ENCODE data around the gene STK32B. TPM values are rescaled to one million over a fixed set of nuclear protein-coding genes. Genes with fewer than 3 reads are reported as not detected.

The STK32B gene
- total RNA-seq, 4 donors from 2014 or later: 0.46 to 0.68 (median 0.49) TPM; not detected in 1

- Histone ChIP-seq H3K4me3 (no peak overlapping the region), H3K36me3 (no peaks in the 10 kb centered on the region), H3K27ac (no peak overlapping the region), H3K9me3 (no peaks in the 10 kb centered on the region), H3K27me3 (no peaks in the 10 kb centered on the region), H3K4me1 (no peaks in the 10 kb centered on the region)
- intact Hi-C loops (cut with DNase I; ENCODE audit: low total_unique reads): no loop called here
- in situ Hi-C loops (cut with MboI; ENCODE audit: low sequenced_read_pairs in 4 of 4): no loop called here
- ATAC-seq: no peak
- no peak for DNase-seq
- TF ChIP-seq POLR2A (IDR thresholded peaks at IDR 0.05): no peak
- TF ChIP-seq, protein P1, sequence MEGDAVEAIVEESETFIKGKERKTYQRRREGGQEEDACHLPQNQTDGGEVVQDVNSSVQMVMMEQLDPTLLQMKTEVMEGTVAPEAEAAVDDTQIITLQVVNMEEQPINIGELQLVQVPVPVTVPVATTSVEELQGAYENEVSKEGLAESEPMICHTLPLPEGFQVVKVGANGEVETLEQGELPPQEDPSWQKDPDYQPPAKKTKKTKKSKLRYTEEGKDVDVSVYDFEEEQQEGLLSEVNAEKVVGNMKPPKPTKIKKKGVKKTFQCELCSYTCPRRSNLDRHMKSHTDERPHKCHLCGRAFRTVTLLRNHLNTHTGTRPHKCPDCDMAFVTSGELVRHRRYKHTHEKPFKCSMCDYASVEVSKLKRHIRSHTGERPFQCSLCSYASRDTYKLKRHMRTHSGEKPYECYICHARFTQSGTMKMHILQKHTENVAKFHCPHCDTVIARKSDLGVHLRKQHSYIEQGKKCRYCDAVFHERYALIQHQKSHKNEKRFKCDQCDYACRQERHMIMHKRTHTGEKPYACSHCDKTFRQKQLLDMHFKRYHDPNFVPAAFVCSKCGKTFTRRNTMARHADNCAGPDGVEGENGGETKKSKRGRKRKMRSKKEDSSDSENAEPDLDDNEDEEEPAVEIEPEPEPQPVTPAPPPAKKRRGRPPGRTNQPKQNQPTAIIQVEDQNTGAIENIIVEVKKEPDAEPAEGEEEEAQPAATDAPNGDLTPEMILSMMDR (IDR thresholded peaks at IDR 0.05 in 4 of 5, conservative IDR thresholded peaks at IDR 0.05 in 1 of 5): no peak
These were observed 141.4 kb downstream of the STK32B start for GRCh38 chr4:5192678-5193077.

DNA sequence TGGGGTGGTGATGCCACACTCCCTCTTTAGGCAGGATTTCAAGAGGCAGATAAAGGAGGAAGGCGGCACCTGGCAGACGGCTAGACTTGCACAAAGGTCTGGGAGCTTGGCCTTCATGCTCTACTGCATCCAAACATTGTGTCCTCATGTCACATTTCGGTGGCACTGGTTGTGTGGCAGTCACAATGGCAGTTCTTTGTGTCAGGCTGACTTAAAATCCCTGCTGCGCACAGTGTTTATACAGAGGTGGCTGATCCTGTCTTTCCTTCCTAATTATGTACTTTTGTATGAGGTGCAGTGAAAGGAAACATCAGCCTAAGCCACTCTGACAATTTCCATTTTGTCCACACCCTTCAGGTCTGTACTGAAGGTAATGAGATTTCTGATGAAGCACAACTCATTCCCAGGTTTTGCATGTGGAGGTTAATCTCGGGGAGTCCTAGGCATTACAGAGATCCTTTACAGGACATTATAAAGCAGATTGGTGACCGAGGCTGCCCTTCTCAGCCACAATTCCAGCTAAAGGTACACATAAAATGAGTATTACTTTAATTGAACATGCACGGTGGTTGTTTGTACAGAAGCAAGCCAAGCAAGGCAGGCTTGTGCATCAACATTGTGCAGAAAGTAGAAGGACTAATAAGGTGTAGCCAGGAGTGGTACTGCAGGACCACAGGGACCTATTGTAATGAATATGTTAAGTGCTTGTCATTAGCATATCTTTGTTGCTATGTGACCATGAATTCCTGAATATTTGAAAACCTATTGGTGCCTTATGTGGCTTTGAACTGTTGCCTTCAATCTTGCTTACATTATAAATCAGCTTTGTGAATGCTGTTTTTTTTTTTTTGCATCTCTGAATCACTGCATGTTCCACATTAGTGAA lies 147.6 kb downstream of the STK32B start:
- ATAC-seq (no peak), DNase-seq (no peak)
- no peaks in the 10 kb centered on the region for H3K36me3 ChIP-seq
- H3K4me3 ChIP-seq: no peak overlapping the region
- intact Hi-C loops (cut with DNase I; ENCODE audit: low total_unique reads) (no loop called here), in situ Hi-C loops (cut with MboI; ENCODE audit: low sequenced_read_pairs in 4 of 4) (no loop called here)
- no peaks in the 10 kb centered on the region for H3K27me3 ChIP-seq
- TF ChIP-seq, protein P1 (IDR thresholded peaks at IDR 0.05 in 4 of 5, conservative IDR thresholded peaks at IDR 0.05 in 1 of 5): no peak
- TF ChIP-seq POLR2A (IDR thresholded peaks at IDR 0.05): no peak
- H3K4me1 ChIP-seq: no peaks in the 10 kb centered on the region
- H3K27ac ChIP-seq: no peak overlapping the region
- H3K9me3 ChIP-seq: no peaks in the 10 kb centered on the region

DNA sequence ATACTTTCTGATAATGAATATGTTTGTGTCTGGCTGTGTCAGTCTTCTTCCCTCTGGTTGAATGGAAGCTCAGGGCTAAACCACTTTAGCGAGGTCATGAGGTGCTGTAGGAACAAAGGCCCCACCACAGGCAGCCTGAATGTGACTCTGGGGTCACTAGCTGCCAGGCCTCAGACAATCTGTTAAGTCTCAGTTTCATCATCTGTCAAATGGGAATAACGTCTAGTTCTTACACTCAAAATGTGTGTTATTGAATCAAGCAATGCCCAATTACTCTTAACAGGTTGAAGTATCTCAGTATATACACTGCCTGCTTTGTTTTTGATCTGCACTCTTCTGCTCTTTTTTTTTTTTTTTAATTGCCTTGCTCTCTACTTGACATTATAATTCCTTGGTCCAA lies 148.6 kb downstream of the STK32B start:
- TF ChIP-seq, protein P1 (IDR thresholded peaks at IDR 0.05 in 4 of 5, conservative IDR thresholded peaks at IDR 0.05 in 1 of 5): no peak
- no peak for TF ChIP-seq POLR2A (IDR thresholded peaks at IDR 0.05)
- no peak overlapping the region for H3K27ac ChIP-seq
- in situ Hi-C loops (cut with MboI; ENCODE audit: low sequenced_read_pairs in 4 of 4): no loop called here
- no peak overlapping the region for H3K4me3 ChIP-seq
- H3K36me3 ChIP-seq: no peaks in the 10 kb centered on the region
- no peaks in the 10 kb centered on the region for H3K4me1 ChIP-seq
- no peaks in the 10 kb centered on the region for H3K27me3 ChIP-seq
- intact Hi-C loops (cut with DNase I; ENCODE audit: low total_unique reads): no loop called here
- no peak for ATAC-seq
- DNase-seq: no peak
- H3K9me3 ChIP-seq: no peaks in the 10 kb centered on the region

GRCh38 chr4:5200513-5200912 lies 149.2 kb downstream of the STK32B start:
- no peak overlapping the region for H3K4me3 ChIP-seq
- no peaks in the 10 kb centered on the region for H3K9me3 ChIP-seq
- no peaks in the 10 kb centered on the region for H3K36me3 ChIP-seq
- intact Hi-C loops (cut with DNase I; ENCODE audit: low total_unique reads): no loop called here
- no peak overlapping the region for H3K27ac ChIP-seq
- in situ Hi-C loops (cut with MboI; ENCODE audit: low sequenced_read_pairs in 4 of 4): no loop called here
- H3K4me1 ChIP-seq: no peaks in the 10 kb centered on the region
- DNase-seq (no peak), ATAC-seq (no peak)
- H3K27me3 ChIP-seq: no peaks in the 10 kb centered on the region
- no peak for TF ChIP-seq POLR2A (IDR thresholded peaks at IDR 0.05)
- TF ChIP-seq, protein P1 (IDR thresholded peaks at IDR 0.05 in 4 of 5, conservative IDR thresholded peaks at IDR 0.05 in 1 of 5): no peak

All from gastrocnemius medialis (tissue), 4 donors.